ENCODE data around the gene SPACA9.

Gene SPACA9

GRCh38 chr9:132892400-132892799 is 13.7 kb downstream of the SPACA9 start:
- peaks cover 7% of the 10 kb centered on the region; the same call in 1 of the 2 replicates for H3K36me3 ChIP-seq (ENCODE audit: control insufficient read depth, insufficient read depth, low read length)
- no peak overlapping the region for H3K4me3 ChIP-seq (ENCODE audit: low read length)
- H3K9me3 ChIP-seq (ENCODE audit: control insufficient read depth, insufficient read depth, low read length), result no peaks in the 10 kb centered on the region
- H3K27me3 ChIP-seq (ENCODE audit: control insufficient read depth, insufficient read depth, low read length), result no peaks in the 10 kb centered on the region
- no CpG with 5 or more reads among the region's 9 CpGs for WGBS (ENCODE audit: insufficient coverage, insufficient read length)
- H3K4me1 ChIP-seq (ENCODE audit: control insufficient read depth, insufficient read depth, low read length), result no peaks in the 10 kb centered on the region; the same call in 1 of the 2 replicates
- H3K27ac ChIP-seq (ENCODE audit: low read length), result no peak overlapping the region
- DNase-seq (ENCODE audit: low read depth, low spot score), result no peak

DNA sequence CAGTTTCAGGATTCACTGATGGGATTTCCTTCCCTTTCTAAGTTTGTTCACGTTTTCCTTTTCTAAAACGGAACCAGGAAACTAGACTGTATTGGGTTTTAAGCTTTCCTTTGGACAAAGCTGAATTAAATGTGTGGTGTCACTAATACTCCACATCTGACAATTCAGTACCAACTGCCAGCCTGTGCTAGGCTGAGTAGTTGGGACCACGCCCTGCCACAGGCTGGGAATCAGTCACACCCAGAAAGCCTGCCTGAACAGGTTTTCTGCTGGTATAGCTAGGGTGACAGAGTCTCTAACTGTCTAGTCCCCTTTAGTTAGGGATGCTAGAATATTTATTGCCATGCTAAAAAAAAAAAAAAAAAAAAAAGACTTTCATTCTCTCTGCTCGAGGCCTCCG is 15.6 kb downstream of the SPACA9 start:
- no peaks in the 10 kb centered on the region; the same call in 1 of the 2 replicates for H3K4me1 ChIP-seq (ENCODE audit: control insufficient read depth, insufficient read depth, low read length)
- WGBS (ENCODE audit: insufficient coverage, insufficient read length), result no CpG with 5 or more reads among the region's 5 CpGs
- no peaks in the 10 kb centered on the region for H3K9me3 ChIP-seq (ENCODE audit: control insufficient read depth, insufficient read depth, low read length)
- peaks cover 7% of the 10 kb centered on the region; the same call in 1 of the 2 replicates for H3K36me3 ChIP-seq (ENCODE audit: control insufficient read depth, insufficient read depth, low read length)
- DNase-seq (ENCODE audit: low read depth, low spot score), result no peak
- H3K27ac ChIP-seq (ENCODE audit: low read length), result no peak overlapping the region
- H3K4me3 ChIP-seq (ENCODE audit: low read length), result no peak overlapping the region
- no peaks in the 10 kb centered on the region for H3K27me3 ChIP-seq (ENCODE audit: control insufficient read depth, insufficient read depth, low read length)

DNA sequence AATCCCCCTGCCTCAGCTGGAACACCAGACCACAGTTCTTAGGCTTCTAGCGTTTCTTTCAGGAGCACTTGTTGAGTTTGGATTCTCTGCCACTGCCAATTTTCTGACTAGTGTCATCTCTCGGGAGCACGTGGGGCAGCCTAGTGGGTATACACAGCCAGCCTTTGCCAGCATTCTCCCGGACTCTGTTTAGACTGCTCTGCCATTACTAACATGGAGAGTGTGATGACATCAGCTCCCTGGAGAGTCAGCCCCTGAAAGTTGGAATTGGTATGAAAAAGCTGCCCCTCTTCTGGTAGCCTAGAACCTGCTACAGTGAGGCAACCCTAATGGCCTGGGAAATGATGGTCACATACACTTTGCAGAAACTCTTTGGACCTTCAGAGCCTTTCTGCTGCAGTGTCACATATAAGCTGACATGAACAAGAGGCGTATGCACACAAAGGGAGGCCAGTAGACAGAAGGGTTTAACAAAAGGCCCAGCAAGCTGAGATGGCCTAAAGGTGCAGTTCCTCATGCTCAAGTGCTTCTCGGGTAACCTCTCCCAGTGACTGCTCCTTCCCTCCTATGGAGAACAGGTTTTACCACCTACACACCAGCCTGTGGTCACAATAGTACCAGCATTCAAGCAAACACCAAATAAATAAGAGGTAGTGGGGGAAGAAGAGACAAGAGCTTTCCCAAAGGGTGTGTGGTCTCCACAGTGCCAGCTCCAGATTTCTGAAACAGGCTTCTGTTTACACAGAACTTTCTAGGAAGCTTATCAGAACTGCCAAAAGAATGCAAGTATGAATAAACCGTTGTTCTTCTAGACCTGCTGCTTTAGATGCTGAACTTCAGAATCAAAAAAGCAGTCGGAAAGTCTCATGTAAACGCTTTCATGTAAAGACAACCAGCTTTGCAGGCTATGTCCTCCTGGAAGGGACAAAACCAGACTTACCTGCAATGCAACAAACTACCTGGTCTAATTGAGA is 16.5 kb downstream of the SPACA9 start:
- Histone ChIP-seq H3K9me3 (ENCODE audit: control insufficient read depth, insufficient read depth, low read length) (no peaks in the 10 kb centered on the region), H3K4me3 (ENCODE audit: low read length) (no peak overlapping the region), H3K36me3 (ENCODE audit: control insufficient read depth, insufficient read depth, low read length) (peaks cover 7% of the 10 kb centered on the region; the same call in 1 of the 2 replicates), H3K27me3 (ENCODE audit: control insufficient read depth, insufficient read depth, low read length) (no peaks in the 10 kb centered on the region), H3K27ac (ENCODE audit: low read length) (no peak overlapping the region), H3K4me1 (ENCODE audit: control insufficient read depth, insufficient read depth, low read length) (no peaks in the 10 kb centered on the region; the same call in 1 of the 2 replicates)
- no peak for DNase-seq (ENCODE audit: low read depth, low spot score)
- WGBS (ENCODE audit: insufficient coverage, insufficient read length), result no CpG with 5 or more reads among the region's 9 CpGs

DNA sequence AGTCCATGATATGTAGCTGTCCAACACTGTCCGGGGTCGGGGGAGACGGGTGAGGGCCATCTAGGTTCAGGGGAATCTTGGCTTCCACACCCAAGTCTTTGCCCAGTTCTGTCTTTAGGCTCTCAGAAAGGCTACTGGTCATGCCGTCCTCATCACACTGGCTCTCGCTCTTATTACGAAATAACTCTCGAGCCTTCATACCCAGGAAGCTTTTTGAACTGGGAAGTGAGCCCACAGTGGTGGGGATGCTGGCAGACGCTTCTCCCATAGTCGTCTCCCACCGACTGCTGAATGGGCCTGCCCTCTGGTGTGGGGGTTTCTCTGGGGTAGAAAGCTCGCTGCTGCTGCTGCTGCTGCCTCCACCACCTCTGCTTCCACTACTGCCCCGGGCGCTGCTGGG is 17.6 kb downstream of the SPACA9 start:
- H3K9me3 ChIP-seq (ENCODE audit: control insufficient read depth, insufficient read depth, low read length), result no peaks in the 10 kb centered on the region
- peaks cover 7% of the 10 kb centered on the region; the same call in 1 of the 2 replicates for H3K36me3 ChIP-seq (ENCODE audit: control insufficient read depth, insufficient read depth, low read length)
- no peaks in the 10 kb centered on the region; the same call in 1 of the 2 replicates for H3K4me1 ChIP-seq (ENCODE audit: control insufficient read depth, insufficient read depth, low read length)
- no peak for DNase-seq (ENCODE audit: low read depth, low spot score)
- WGBS (ENCODE audit: insufficient coverage, insufficient read length), result no CpG with 5 or more reads among the region's 13 CpGs
- H3K27me3 ChIP-seq (ENCODE audit: control insufficient read depth, insufficient read depth, low read length), result no peaks in the 10 kb centered on the region
- H3K27ac ChIP-seq (ENCODE audit: low read length), result no peak overlapping the region
- no peak overlapping the region for H3K4me3 ChIP-seq (ENCODE audit: low read length)

- WGBS (ENCODE audit: insufficient coverage, insufficient read length), result no CpG with 5 or more reads among the region's 6 CpGs
- H3K4me1 ChIP-seq (ENCODE audit: control insufficient read depth, insufficient read depth, low read length), result no peaks in the 10 kb centered on the region; the same call in 1 of the 2 replicates
- peaks cover 7% of the 10 kb centered on the region; the same call in 1 of the 2 replicates for H3K36me3 ChIP-seq (ENCODE audit: control insufficient read depth, insufficient read depth, low read length)
- H3K9me3 ChIP-seq (ENCODE audit: control insufficient read depth, insufficient read depth, low read length), result no peaks in the 10 kb centered on the region
- H3K27ac ChIP-seq (ENCODE audit: low read length), result no peak overlapping the region
- DNase-seq (ENCODE audit: low read depth, low spot score), result no peak
- H3K4me3 ChIP-seq (ENCODE audit: low read length), result no peak overlapping the region
- no peaks in the 10 kb centered on the region for H3K27me3 ChIP-seq (ENCODE audit: control insufficient read depth, insufficient read depth, low read length)
Observed at GRCh38 chr9:132896906-132897305, 18.2 kb downstream of the SPACA9 start.

- no peak for DNase-seq (ENCODE audit: low read depth, low spot score)
- H3K36me3 ChIP-seq (ENCODE audit: control insufficient read depth, insufficient read depth, low read length), result peaks cover 10% of the 10 kb centered on the region; the same call in 1 of the 2 replicates
- H3K4me1 ChIP-seq (ENCODE audit: control insufficient read depth, insufficient read depth, low read length), result no peaks in the 10 kb centered on the region
- no peaks in the 10 kb centered on the region for H3K27me3 ChIP-seq (ENCODE audit: control insufficient read depth, insufficient read depth, low read length)
- H3K9me3 ChIP-seq (ENCODE audit: control insufficient read depth, insufficient read depth, low read length), result no peaks in the 10 kb centered on the region
- H3K4me3 ChIP-seq (ENCODE audit: low read length), result no peak overlapping the region
- H3K27ac ChIP-seq (ENCODE audit: low read length), result no peak overlapping the region
- WGBS (ENCODE audit: insufficient coverage, insufficient read length), result no CpG with 5 or more reads among the region's 7 CpGs
Observed at GRCh38 chr9:132898051-132898450, 19.4 kb downstream of the SPACA9 start.

DNA sequence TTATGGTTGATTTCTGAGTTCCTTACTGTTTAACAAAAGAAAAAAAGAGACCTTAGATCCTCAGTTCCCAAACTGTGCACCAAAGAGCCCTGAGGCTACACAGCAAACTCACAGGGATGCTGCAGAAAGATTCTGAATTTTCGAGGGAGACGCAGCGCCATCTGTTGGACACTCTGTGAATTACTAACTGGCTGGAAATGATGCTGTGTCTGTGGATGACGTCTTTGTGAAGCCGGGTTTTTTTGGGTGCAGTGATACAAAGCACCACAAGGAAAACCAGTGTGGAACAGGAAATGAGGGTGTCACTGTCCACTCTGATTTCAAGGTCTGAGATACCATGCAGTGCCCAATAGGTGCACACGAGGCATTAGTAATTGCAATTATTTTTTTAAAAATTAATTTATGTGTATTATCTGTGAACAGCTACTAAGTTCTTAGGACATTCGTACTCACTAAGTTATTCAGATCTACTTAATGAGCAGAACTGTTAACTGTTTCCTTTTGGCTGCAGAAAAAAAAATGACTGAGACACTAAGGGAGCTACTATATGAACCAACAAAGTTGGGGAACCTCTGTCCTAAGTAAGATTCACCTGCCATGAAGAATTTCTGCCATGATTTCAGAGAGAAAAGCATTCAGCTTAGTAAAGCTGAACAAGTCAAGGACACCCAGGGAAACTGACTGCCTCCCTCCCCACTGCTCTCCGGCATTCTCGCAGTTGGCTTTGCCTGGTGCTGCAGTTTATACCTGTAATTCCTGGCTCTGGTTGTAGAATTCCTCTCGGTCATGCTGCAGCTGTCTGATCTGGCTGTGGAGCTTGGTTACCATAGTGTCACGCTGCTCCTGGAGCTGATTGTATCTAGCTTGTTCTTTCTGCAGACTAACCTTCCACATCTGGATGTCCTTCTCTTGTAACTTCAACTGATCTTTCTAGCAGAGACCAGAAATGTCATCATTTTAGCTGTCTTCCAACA is 23.4 kb downstream of the SPACA9 start:
- Histone ChIP-seq H3K9me3 (ENCODE audit: control insufficient read depth, insufficient read depth, low read length) (no peaks in the 10 kb centered on the region), H3K27ac (ENCODE audit: low read length) (no peak overlapping the region), H3K4me1 (ENCODE audit: control insufficient read depth, insufficient read depth, low read length) (peaks cover 5% of the 10 kb centered on the region; the same call in 1 of the 2 replicates), H3K4me3 (ENCODE audit: low read length) (no peak overlapping the region), H3K36me3 (ENCODE audit: control insufficient read depth, insufficient read depth, low read length) (peaks cover 3% of the 10 kb centered on the region; the same call in 1 of the 2 replicates), H3K27me3 (ENCODE audit: control insufficient read depth, insufficient read depth, low read length) (no peaks in the 10 kb centered on the region)
- no CpG with 5 or more reads among the region's 11 CpGs for WGBS (ENCODE audit: insufficient coverage, insufficient read length)
- peak; percentile 78 for DNase-seq (ENCODE audit: low read depth, low spot score)

DNA sequence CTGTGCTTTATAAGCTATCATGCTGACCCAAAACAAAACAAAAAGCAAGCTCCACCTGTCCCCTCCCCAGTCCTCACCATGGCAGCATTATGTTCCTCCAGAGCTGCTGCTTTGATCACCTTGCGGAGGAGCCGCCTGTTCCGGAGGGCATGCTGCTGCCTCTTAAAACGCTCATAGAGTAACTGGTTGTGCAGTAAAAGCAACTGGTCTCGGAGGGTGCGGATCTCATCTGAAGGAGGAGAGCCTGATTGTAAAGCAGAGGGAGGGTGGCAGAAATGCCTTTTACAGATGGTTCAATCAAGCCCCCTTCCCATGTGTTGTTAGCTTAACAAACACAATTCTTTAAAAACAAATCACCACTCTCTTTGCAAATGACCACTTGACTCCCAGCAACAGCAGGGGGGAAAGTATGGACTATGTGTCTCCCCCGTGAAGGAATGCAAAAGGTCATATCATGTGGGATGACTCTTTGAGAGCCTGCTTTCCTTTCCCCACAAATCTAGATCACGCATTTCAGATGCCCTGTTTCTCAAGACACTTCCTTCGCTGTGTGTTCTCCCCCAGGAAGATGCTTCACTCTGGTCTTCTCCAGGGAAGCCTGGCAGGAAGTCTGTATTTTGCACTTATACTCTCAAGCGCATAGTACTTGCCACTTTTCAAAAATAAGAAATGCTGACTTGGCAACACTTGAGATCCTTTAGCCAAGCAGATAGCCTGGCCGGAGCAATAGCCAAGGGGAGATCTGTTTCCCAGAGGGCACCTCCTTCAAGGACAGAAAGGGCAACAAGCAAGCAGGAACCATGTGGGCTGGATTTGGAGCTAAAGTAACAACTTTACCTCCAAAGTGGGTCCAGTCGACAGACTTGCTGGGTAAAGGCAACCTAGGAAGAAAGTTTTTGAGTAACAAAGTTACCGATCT is 25.1 kb downstream of the SPACA9 start:
- Histone ChIP-seq H3K4me1 (ENCODE audit: control insufficient read depth, insufficient read depth, low read length) (peaks cover 5% of the 10 kb centered on the region; the same call in 1 of the 2 replicates), H3K27ac (ENCODE audit: low read length) (no peak overlapping the region), H3K36me3 (ENCODE audit: control insufficient read depth, insufficient read depth, low read length) (peaks cover 3% of the 10 kb centered on the region; the same call in 1 of the 2 replicates), H3K9me3 (ENCODE audit: control insufficient read depth, insufficient read depth, low read length) (no peaks in the 10 kb centered on the region), H3K4me3 (ENCODE audit: low read length) (no peak overlapping the region), H3K27me3 (ENCODE audit: control insufficient read depth, insufficient read depth, low read length) (no peaks in the 10 kb centered on the region)
- no CpG with 5 or more reads among the region's 13 CpGs for WGBS (ENCODE audit: insufficient coverage, insufficient read length)
- DNase-seq (ENCODE audit: low read depth, low spot score), result no peak

DNA sequence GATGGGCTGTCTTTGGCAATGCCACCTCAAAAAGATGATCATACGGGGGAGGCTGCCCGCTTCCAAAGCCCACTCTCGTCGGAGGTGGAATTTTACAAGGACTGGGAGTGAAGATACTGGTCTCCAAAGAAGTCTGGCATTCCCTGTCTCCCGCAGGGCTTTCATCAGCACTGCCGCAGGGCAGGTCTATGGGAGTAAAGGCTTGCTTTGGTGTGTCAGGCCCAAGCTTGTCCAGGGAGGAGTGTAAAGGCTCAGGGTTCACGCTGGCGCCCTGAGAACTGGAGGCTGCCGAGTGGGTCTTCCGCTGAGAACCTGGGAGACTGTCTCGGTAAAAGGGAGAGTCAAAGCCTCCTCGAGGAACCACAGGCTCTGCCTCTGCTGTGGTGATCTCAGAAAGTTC is 27.0 kb downstream of the SPACA9 start:
- no CpG with 5 or more reads among the region's 12 CpGs for WGBS (ENCODE audit: insufficient coverage, insufficient read length)
- H3K27ac ChIP-seq (ENCODE audit: low read length), result no peak overlapping the region
- H3K36me3 ChIP-seq (ENCODE audit: control insufficient read depth, insufficient read depth, low read length), result peaks cover 6% of the 10 kb centered on the region; the same call in 1 of the 2 replicates
- H3K27me3 ChIP-seq (ENCODE audit: control insufficient read depth, insufficient read depth, low read length), result no peaks in the 10 kb centered on the region
- no peak for DNase-seq (ENCODE audit: low read depth, low spot score)
- H3K4me3 ChIP-seq (ENCODE audit: low read length), result no peak overlapping the region
- H3K4me1 ChIP-seq (ENCODE audit: control insufficient read depth, insufficient read depth, low read length), result peaks cover 5% of the 10 kb centered on the region; the same call in 1 of the 2 replicates
- no peaks in the 10 kb centered on the region for H3K9me3 ChIP-seq (ENCODE audit: control insufficient read depth, insufficient read depth, low read length)
